K562 (cell line): ENCODE data around the gene PPM1D. TPM values are rescaled to one million over a fixed set of nuclear protein-coding genes. Genes with fewer than 3 reads are reported as not detected.

ENCODE experiments used
- CEBPG ChIP-seq, 3 experiments: fragments of 200-800 bp in 1 of 3; sonication (Bioruptor generic) in 1 of 3; sonication (generic) in 1 of 3; formaldehyde crosslinking in 1 of 3; IDR thresholded peaks in 2 of 3; conservative IDR thresholded peaks in 1 of 3; 2 replicates each; pipeline versions ENCODE4 v1.6.1 to v1.8.0; 2016 to 2022; ENCODE audit warnings: missing compliant biosample characterization in 2 of 3, missing genetic modification characterization in 2 of 3, mild to moderate bottlenecking in 1 of 3, missing genetic modification reagents in 1 of 3
- PHB2 ChIP-seq: fragments of 450-650 bp; IDR thresholded peaks from 2 replicates; pipeline ENCODE4 v1.6.1; 2017; ENCODE audit warnings: low read depth
- POLR2AphosphoS5 ChIP-seq: IDR thresholded peaks from 2 replicates; pipeline ENCODE4 v1.6.1; 2011; ENCODE audit warnings: mild to moderate bottlenecking, low read depth, low read length, moderate library complexity; ENCODE audit not compliant: control insufficient read depth, insufficient read depth
- RBM17 ChIP-seq: fragments of 200-400 bp; formaldehyde crosslinking; IDR thresholded peaks from 2 replicates; pipeline ENCODE4 v1.6.1; 2017; ENCODE audit warnings: low read depth, mild to moderate bottlenecking, low read length, borderline replicate concordance
- SIX5 ChIP-seq, 2 experiments: IDR thresholded peaks; 2 replicates each; pipeline ENCODE4 v1.6.1; 2011; ENCODE audit warnings: low read length in 2 of 2, borderline replicate concordance in 1 of 2, low read depth in 1 of 2, mild to moderate bottlenecking in 1 of 2, moderate library complexity in 1 of 2; ENCODE audit not compliant: insufficient read depth in 1 of 2
- polyA plus RNA-seq, 8 experiments: library from polyadenylated mRNA; depleted of rRNA in 4 of 8; stranded (reverse) in 5 of 8; unstranded in 3 of 8; fragments of >200 nt; fragmentation: Nextera tagmentation in 2 of 8; fragmentation: Illumina TruSeq in 1 of 8; extraction: Ambion mirVana in 2 of 8; extraction: Trizol in 1 of 8; gene quantifications; 2 replicates each; pipeline versions ENCODE4 v1.2.1 to v1.2.3, GENCODE V29; 2011 to 2014; ENCODE audit warnings: inconsistent platforms in 1 of 8, missing spikeins in 1 of 8
- total RNA-seq, 7 experiments: library from RNA; depleted of rRNA in 6 of 7; stranded (reverse); fragments of >200 nt in 6 of 7; fragmentation: Illumina TruSeq in 2 of 7; extraction: Trizol in 2 of 7; gene quantifications; 2 replicates each; pipeline versions ENCODE4 v1.2.1 to v1.2.3, GENCODE V29; 2011 to 2021; ENCODE audit warnings: low replicate concordance in 1 of 7
- TF ChIP-seq, protein P1 (sequence below): sonication (generic); formaldehyde crosslinking; IDR thresholded peaks from 2 replicates; pipeline ENCODE4 v1.8.1; 2023; ENCODE audit warnings: mild to moderate bottlenecking, missing genetic modification reagents
- TF ChIP-seq, protein P2 (sequence below): fragments of 450-650 bp; IDR thresholded peaks from 2 replicates; pipeline ENCODE4 v1.6.1; 2016; ENCODE audit warnings: mild to moderate bottlenecking, moderate library complexity

PPM1D gene
- total and polyA plus RNA-seq, 9 of the 15 experiments (the other 6 are each of a cell fraction or from before 2014, with no cell fraction given), result 2.1 to 19.0 (median 7.8) TPM

DNA sequence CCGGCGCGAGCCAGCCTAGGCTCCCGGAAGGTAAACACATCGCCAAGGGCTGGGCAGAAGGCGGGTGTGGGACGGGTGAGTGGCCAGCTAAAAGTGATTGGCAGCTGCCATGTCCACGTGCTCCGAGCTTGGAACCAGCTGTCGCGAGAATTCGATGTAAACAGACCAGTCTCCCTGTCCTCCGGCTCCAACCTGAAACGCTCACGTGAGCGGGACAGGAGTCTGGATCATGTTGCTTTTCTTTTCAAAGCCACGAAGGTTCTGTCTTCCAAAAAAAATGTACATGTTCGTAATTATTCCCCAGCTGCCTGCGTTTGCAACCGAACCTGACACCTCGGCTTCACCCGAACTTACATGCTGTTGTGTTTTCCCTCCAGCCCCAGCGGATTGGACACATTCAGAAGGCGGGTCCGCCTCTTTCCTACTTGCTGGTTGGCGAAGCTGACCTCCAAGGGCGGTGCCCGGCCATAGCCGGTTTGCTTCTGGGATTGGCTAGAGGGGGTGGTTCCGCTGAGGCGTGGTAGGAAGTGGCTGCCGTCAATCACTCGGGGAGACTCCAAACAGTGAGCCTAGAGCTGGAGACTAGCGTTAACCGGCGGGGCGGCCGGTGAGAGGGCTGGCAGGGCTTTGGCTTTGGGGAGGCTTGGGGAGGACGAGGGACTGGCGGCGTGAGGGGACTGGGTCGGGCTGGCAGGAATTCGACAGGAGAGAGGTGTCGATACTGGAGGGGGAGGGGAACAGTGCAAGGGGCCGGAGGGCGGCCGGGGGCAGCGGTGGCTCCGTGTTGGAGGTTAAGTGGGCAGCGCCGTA is 77.5 kb downstream of the PPM1D start, which contains the start of gene BCAS3 (continued):
- TF ChIP-seq, protein P1, sequence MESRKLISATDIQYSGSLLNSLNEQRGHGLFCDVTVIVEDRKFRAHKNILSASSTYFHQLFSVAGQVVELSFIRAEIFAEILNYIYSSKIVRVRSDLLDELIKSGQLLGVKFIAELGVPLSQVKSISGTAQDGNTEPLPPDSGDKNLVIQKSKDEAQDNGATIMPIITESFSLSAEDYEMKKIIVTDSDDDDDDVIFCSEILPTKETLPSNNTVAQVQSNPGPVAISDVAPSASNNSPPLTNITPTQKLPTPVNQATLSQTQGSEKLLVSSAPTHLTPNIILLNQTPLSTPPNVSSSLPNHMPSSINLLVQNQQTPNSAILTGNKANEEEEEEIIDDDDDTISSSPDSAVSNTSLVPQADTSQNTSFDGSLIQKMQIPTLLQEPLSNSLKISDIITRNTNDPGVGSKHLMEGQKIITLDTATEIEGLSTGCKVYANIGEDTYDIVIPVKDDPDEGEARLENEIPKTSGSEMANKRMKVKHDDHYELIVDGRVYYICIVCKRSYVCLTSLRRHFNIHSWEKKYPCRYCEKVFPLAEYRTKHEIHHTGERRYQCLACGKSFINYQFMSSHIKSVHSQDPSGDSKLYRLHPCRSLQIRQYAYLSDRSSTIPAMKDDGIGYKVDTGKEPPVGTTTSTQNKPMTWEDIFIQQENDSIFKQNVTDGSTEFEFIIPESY (CRISPR knock-in tag), result 0 out of 2 replicates have a peak, but pooled peaks have one; percentile 15
- TF ChIP-seq SIX5 (IDR thresholded peaks at IDR 0.05; ENCODE audit: borderline replicate concordance in 1 of 2, insufficient read depth in 1 of 2, low read depth in 1 of 2, low read length in 2 of 2) (no peak), POLR2AphosphoS5 (peak; percentile 46; the same call in 1 of the 2 replicates), RBM17 (no peak), PHB2 (0 out of 2 replicates have a peak, but pooled peaks have one; percentile 27), CEBPG (CRISPR knock-in tag; IDR thresholded peaks at IDR 0.05) (no peak), CEBPG (tag; conservative IDR thresholded peaks at IDR 0.05 in 1 of 2, IDR thresholded peaks at IDR 0.05 in 1 of 2) (no peak)
- TF ChIP-seq, protein P2, sequence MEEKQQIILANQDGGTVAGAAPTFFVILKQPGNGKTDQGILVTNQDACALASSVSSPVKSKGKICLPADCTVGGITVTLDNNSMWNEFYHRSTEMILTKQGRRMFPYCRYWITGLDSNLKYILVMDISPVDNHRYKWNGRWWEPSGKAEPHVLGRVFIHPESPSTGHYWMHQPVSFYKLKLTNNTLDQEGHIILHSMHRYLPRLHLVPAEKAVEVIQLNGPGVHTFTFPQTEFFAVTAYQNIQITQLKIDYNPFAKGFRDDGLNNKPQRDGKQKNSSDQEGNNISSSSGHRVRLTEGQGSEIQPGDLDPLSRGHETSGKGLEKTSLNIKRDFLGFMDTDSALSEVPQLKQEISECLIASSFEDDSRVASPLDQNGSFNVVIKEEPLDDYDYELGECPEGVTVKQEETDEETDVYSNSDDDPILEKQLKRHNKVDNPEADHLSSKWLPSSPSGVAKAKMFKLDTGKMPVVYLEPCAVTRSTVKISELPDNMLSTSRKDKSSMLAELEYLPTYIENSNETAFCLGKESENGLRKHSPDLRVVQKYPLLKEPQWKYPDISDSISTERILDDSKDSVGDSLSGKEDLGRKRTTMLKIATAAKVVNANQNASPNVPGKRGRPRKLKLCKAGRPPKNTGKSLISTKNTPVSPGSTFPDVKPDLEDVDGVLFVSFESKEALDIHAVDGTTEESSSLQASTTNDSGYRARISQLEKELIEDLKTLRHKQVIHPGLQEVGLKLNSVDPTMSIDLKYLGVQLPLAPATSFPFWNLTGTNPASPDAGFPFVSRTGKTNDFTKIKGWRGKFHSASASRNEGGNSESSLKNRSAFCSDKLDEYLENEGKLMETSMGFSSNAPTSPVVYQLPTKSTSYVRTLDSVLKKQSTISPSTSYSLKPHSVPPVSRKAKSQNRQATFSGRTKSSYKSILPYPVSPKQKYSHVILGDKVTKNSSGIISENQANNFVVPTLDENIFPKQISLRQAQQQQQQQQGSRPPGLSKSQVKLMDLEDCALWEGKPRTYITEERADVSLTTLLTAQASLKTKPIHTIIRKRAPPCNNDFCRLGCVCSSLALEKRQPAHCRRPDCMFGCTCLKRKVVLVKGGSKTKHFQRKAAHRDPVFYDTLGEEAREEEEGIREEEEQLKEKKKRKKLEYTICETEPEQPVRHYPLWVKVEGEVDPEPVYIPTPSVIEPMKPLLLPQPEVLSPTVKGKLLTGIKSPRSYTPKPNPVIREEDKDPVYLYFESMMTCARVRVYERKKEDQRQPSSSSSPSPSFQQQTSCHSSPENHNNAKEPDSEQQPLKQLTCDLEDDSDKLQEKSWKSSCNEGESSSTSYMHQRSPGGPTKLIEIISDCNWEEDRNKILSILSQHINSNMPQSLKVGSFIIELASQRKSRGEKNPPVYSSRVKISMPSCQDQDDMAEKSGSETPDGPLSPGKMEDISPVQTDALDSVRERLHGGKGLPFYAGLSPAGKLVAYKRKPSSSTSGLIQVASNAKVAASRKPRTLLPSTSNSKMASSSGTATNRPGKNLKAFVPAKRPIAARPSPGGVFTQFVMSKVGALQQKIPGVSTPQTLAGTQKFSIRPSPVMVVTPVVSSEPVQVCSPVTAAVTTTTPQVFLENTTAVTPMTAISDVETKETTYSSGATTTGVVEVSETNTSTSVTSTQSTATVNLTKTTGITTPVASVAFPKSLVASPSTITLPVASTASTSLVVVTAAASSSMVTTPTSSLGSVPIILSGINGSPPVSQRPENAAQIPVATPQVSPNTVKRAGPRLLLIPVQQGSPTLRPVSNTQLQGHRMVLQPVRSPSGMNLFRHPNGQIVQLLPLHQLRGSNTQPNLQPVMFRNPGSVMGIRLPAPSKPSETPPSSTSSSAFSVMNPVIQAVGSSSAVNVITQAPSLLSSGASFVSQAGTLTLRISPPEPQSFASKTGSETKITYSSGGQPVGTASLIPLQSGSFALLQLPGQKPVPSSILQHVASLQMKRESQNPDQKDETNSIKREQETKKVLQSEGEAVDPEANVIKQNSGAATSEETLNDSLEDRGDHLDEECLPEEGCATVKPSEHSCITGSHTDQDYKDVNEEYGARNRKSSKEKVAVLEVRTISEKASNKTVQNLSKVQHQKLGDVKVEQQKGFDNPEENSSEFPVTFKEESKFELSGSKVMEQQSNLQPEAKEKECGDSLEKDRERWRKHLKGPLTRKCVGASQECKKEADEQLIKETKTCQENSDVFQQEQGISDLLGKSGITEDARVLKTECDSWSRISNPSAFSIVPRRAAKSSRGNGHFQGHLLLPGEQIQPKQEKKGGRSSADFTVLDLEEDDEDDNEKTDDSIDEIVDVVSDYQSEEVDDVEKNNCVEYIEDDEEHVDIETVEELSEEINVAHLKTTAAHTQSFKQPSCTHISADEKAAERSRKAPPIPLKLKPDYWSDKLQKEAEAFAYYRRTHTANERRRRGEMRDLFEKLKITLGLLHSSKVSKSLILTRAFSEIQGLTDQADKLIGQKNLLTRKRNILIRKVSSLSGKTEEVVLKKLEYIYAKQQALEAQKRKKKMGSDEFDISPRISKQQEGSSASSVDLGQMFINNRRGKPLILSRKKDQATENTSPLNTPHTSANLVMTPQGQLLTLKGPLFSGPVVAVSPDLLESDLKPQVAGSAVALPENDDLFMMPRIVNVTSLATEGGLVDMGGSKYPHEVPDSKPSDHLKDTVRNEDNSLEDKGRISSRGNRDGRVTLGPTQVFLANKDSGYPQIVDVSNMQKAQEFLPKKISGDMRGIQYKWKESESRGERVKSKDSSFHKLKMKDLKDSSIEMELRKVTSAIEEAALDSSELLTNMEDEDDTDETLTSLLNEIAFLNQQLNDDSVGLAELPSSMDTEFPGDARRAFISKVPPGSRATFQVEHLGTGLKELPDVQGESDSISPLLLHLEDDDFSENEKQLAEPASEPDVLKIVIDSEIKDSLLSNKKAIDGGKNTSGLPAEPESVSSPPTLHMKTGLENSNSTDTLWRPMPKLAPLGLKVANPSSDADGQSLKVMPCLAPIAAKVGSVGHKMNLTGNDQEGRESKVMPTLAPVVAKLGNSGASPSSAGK, result peak; percentile 95
